Loucy (cell line): ENCODE data around the gene COA8.

ENCODE experiments used
- H2AFZ ChIP-seq: fragments of 200-600 bp; sonication (generic); 2 replicates; pipeline ENCODE4 v1.6.0; 2016; ENCODE audit warnings: antibody characterized with exemption, mild to moderate bottlenecking, low read length, moderate library complexity
- H3F3A ChIP-seq: fragments of 200-600 bp; 2 replicates; pipeline ENCODE4 v1.6.0; 2016; ENCODE audit warnings: antibody characterized with exemption, low read depth, mild to moderate bottlenecking
- H3K27me3 ChIP-seq: fragments of 200-600 bp; sonication (generic); 2 replicates; pipeline ENCODE4 v1.6.1; 2014; ENCODE audit warnings: low read length, mild to moderate bottlenecking; ENCODE audit not compliant: insufficient read depth, poor library complexity, severe bottlenecking
- H3K36me3 ChIP-seq: fragments of 200-600 bp; sonication (generic); 2 replicates; pipeline ENCODE4 v1.6.1; 2016; ENCODE audit warnings: low read length; ENCODE audit not compliant: insufficient read depth
- H3K4me1 ChIP-seq: fragments of 200-600 bp; sonication (generic); 2 replicates; pipeline ENCODE4 v1.5.1; 2014; ENCODE audit warnings: low read length, mild to moderate bottlenecking; ENCODE audit not compliant: insufficient read depth, poor library complexity, severe bottlenecking
- H3K4me2 ChIP-seq: fragments of 200-600 bp; sonication (generic); 2 replicates; pipeline ENCODE4 v1.6.0; 2014; ENCODE audit warnings: antibody characterized with exemption, low read length, low read depth, mild to moderate bottlenecking; ENCODE audit not compliant: poor library complexity, severe bottlenecking
- H3K4me3 ChIP-seq: fragments of 200-600 bp; sonication (generic); 2 replicates; pipeline ENCODE4 v1.5.1; 2014; ENCODE audit warnings: low read length, mild to moderate bottlenecking, mixed read lengths; ENCODE audit not compliant: poor library complexity, severe bottlenecking
- H3K79me2 ChIP-seq: fragments of 200-600 bp; sonication (generic); 2 replicates; pipeline ENCODE4 v1.6.1; 2014; ENCODE audit warnings: low read length; ENCODE audit not compliant: insufficient read depth
- H3K9ac ChIP-seq: fragments of 200-600 bp; sonication (generic); 2 replicates; pipeline ENCODE4 v1.6.0; 2014; ENCODE audit warnings: mild to moderate bottlenecking, low read depth, low read length, moderate library complexity; ENCODE audit not compliant: poor library complexity, severe bottlenecking
- H3K9me2 ChIP-seq: fragments of 200-600 bp; sonication (generic); replicated peaks from 2 replicates; pipeline ENCODE4 v1.6.1; 2016; ENCODE audit warnings: low read depth, low read length, mixed read lengths
- H3K9me3 ChIP-seq: fragments of 200-600 bp; sonication (generic); 2 replicates; pipeline ENCODE4 v1.6.1; 2014; ENCODE audit warnings: mild to moderate bottlenecking, antibody characterized with exemption, low read length, low read depth; ENCODE audit not compliant: insufficient read depth
- H4K20me1 ChIP-seq: fragments of 200-600 bp; sonication (generic); 2 replicates; pipeline ENCODE4 v1.6.0; 2014; ENCODE audit warnings: antibody characterized with exemption, low read length, mild to moderate bottlenecking; ENCODE audit not compliant: insufficient read depth, poor library complexity, severe bottlenecking
- EZH2phosphoT487 ChIP-seq: fragments of 200-600 bp; IDR thresholded peaks from 2 replicates; pipeline ENCODE4 v1.6.1; 2018; ENCODE audit warnings: antibody characterized with exemption, mild to moderate bottlenecking, moderate library complexity, borderline replicate concordance
- TF ChIP-seq, protein P1 (sequence below): fragments of 200-600 bp; sonication (generic); conservative IDR thresholded peaks from 2 replicates; pipeline ENCODE4 v1.5.1; 2014; ENCODE audit warnings: mild to moderate bottlenecking, antibody characterized with exemption, low read length

The COA8 gene

DNA sequence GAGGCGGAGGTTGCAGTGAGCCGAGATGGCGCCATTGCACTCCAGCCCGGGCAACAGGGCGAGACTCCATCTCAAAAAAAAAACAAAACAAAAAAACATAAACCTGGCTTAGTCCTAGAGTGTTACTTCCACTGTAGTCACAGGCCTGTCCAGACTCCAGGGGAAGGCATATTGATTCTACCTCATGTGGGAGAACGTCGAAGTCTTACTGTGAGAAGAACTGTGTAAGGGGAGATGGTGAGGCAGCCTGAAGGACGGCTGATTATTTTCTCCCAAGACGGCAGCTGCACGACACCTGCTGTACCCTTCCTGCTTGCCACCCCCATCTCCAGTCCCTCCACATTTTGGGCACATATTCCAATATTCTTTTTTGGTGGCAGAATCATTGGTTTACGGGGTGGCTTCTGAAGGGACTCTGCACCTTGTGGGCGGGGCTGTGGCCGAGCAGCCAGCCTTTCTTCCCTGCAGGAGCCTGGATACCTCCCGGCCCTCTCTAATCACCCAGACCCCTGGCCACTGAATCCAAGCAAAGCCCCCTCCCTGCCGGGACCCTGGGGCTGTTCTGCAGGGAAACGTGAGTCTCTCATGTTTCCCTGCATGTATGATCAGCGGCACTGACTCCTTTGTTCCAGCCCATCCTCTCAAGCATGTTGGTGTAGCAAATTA lies 54.0 kb downstream of the COA8 start:
- H3K36me3 ChIP-seq: no peaks in the 10 kb centered on the region
- no peaks in the 10 kb centered on the region for H3K79me2 ChIP-seq
- TF ChIP-seq EZH2phosphoT487: no peak
- TF ChIP-seq, protein P1, sequence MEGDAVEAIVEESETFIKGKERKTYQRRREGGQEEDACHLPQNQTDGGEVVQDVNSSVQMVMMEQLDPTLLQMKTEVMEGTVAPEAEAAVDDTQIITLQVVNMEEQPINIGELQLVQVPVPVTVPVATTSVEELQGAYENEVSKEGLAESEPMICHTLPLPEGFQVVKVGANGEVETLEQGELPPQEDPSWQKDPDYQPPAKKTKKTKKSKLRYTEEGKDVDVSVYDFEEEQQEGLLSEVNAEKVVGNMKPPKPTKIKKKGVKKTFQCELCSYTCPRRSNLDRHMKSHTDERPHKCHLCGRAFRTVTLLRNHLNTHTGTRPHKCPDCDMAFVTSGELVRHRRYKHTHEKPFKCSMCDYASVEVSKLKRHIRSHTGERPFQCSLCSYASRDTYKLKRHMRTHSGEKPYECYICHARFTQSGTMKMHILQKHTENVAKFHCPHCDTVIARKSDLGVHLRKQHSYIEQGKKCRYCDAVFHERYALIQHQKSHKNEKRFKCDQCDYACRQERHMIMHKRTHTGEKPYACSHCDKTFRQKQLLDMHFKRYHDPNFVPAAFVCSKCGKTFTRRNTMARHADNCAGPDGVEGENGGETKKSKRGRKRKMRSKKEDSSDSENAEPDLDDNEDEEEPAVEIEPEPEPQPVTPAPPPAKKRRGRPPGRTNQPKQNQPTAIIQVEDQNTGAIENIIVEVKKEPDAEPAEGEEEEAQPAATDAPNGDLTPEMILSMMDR: no peak
- H2AFZ ChIP-seq: no peak overlapping the region
- no peak overlapping the region for H3K4me2 ChIP-seq
- no peaks in the 10 kb centered on the region for H3F3A ChIP-seq
- no peaks in the 10 kb centered on the region for H4K20me1 ChIP-seq
- no peak overlapping the region for H3K9ac ChIP-seq
- no peaks in the 10 kb centered on the region for H3K9me3 ChIP-seq
- H3K27me3 ChIP-seq: no peaks in the 10 kb centered on the region
- no peaks in the 10 kb centered on the region for H3K9me2 ChIP-seq
- H3K4me1 ChIP-seq: no peaks in the 10 kb centered on the region
- H3K4me3 ChIP-seq: no peak overlapping the region

DNA sequence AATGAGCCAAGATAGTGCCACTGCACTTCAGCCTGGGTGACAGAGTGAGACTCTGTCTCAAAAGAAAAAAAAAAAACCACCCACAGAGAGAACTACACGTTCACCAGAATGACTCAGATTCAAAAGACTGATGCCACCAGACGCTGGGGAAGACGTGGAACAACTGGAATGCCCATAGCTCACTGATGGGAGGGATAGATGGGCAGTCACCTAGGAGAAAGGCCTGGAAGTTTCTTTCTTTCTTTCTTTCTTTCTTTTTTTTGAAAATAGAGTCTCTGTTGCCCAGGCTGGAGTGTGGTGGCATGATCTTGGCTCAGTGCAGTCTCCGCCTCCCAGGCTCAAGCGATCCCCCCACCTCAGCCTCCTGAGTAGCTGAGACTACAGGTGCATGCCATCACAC lies 56.3 kb downstream of the COA8 start:
- Histone ChIP-seq H2AFZ (no peak overlapping the region), H3K9me2 (no peaks in the 10 kb centered on the region), H4K20me1 (no peaks in the 10 kb centered on the region), H3K27me3 (no peaks in the 10 kb centered on the region), H3K9me3 (no peaks in the 10 kb centered on the region), H3F3A (no peaks in the 10 kb centered on the region), H3K9ac (no peak overlapping the region), H3K79me2 (no peaks in the 10 kb centered on the region), H3K4me3 (no peak overlapping the region), H3K4me2 (no peak overlapping the region), H3K36me3 (no peaks in the 10 kb centered on the region), H3K4me1 (peaks cover 6% of the 10 kb centered on the region)
- TF ChIP-seq EZH2phosphoT487: no peak
- TF ChIP-seq, protein P1: no peak

DNA sequence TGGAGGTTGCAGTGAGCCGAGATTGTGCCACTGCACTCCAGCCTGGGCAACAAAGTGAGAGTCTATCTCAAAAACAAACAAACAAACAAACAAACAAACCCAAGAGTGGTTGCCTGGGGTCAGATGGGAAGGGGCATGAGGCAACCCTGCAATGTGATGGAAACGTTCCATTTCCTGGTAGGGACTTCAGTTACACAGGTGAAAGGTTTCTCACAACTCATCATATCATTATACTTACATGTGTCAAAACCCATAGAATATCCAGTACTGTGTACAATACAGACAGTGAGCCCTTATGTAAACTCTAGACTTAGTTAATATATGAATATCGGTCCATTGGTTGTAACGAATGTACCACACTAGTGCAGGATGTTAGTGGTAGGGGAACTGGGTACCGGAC lies 59.1 kb downstream of the COA8 start:
- Histone ChIP-seq H3K4me1 (peaks cover 30% of the 10 kb centered on the region), H3K9me3 (no peaks in the 10 kb centered on the region), H3K4me3 (no peak overlapping the region), H3K9me2 (no peaks in the 10 kb centered on the region), H2AFZ (no peak overlapping the region), H3K4me2 (no peak overlapping the region), H3K27me3 (no peaks in the 10 kb centered on the region), H3F3A (0 out of 2 replicates have a peak, but pooled peaks cover 6% of the 10 kb centered on the region), H3K36me3 (no peaks in the 10 kb centered on the region), H3K79me2 (no peaks in the 10 kb centered on the region), H4K20me1 (no peaks in the 10 kb centered on the region), H3K9ac (no peak overlapping the region)
- TF ChIP-seq, protein P1: no peak
- no peak for TF ChIP-seq EZH2phosphoT487
